ENCODE measurements around the gene ZNF469. TPM values are rescaled to one million over a fixed set of nuclear protein-coding genes. Genes with fewer than 3 reads are reported as not detected.

ZNF469 gene
- total RNA-seq, 1 donor from 2014 or later, result 4.2 TPM

GRCh38 chr16:88376835-88377726 lies 5.7 kb upstream of the ZNF469 start:
- ChIA-PET CTCF (no interaction called here), POLR2A (no interaction called here)
- Mint-ChIP-seq H3K36me3 (ENCODE audit: low read depth) (no peaks in the 10 kb centered on the region), H3K9me3 (no peaks in the 10 kb centered on the region), H3K27ac (no peak overlapping the region), H3K27me3 (peaks cover 5% of the 10 kb centered on the region), H3K4me1 (no peaks in the 10 kb centered on the region), H3K4me3 (no peak overlapping the region)
- DNase-seq, result no peak
- intact Hi-C loops (cut with micrococcal nuclease), result no loop called here
- TF ChIP-seq CTCF (IDR thresholded peaks at IDR 0.05), result no peak
- ATAC-seq (ENCODE audit: low read depth), result no peak

- ChIA-PET POLR2A (no interaction called here), CTCF (no interaction called here)
- H3K9me3 Mint-ChIP-seq, result no peaks in the 10 kb centered on the region
- intact Hi-C loops (cut with micrococcal nuclease), result no loop called here
- no peak overlapping the region for H3K4me3 Mint-ChIP-seq
- no peaks in the 10 kb centered on the region for H3K36me3 Mint-ChIP-seq (ENCODE audit: low read depth)
- ATAC-seq (ENCODE audit: low read depth) (no peak), DNase-seq (no peak)
- peaks cover 4% of the 10 kb centered on the region for H3K4me1 Mint-ChIP-seq
- peaks cover 10% of the 10 kb centered on the region for H3K27me3 Mint-ChIP-seq
- TF ChIP-seq CTCF (IDR thresholded peaks at IDR 0.05), result no peak
- no peak overlapping the region for H3K27ac Mint-ChIP-seq
These were observed 4.8 kb upstream of the ZNF469 start for GRCh38 chr16:88377961-88378360.

GRCh38 chr16:88378401-88378800 lies 4.4 kb upstream of the ZNF469 start:
- no peak for TF ChIP-seq CTCF (IDR thresholded peaks at IDR 0.05)
- ChIA-PET CTCF (no interaction called here), POLR2A (no interaction called here)
- H3K4me1 Mint-ChIP-seq, result peaks cover 4% of the 10 kb centered on the region
- H3K36me3 Mint-ChIP-seq (ENCODE audit: low read depth), result no peaks in the 10 kb centered on the region
- no peak overlapping the region for H3K4me3 Mint-ChIP-seq
- H3K27me3 Mint-ChIP-seq, result peaks cover 10% of the 10 kb centered on the region
- DNase-seq (no peak), ATAC-seq (ENCODE audit: low read depth) (no peak)
- intact Hi-C loops (cut with micrococcal nuclease), result no loop called here
- no peaks in the 10 kb centered on the region for H3K9me3 Mint-ChIP-seq
- no peak overlapping the region for H3K27ac Mint-ChIP-seq

GRCh38 chr16:88378836-88379693 lies 3.7 kb upstream of the ZNF469 start:
- CTCF ChIA-PET, result no interaction called here
- Mint-ChIP-seq H3K4me1 (peaks cover 5% of the 10 kb centered on the region), H3K27ac (no peak overlapping the region), H3K36me3 (ENCODE audit: low read depth) (no peaks in the 10 kb centered on the region), H3K9me3 (no peaks in the 10 kb centered on the region), H3K27me3 (peaks cover 9% of the 10 kb centered on the region), H3K4me3 (no peak overlapping the region)
- intact Hi-C loops (cut with micrococcal nuclease), result no loop called here
- TF ChIP-seq CTCF (IDR thresholded peaks at IDR 0.05), result no peak
- no peak for DNase-seq
- no peak for ATAC-seq (ENCODE audit: low read depth)
- POLR2A ChIA-PET, result no interaction called here

GRCh38 chr16:88379694-88380040 lies 3.1 kb upstream of the ZNF469 start:
- no peak for ATAC-seq (ENCODE audit: low read depth)
- no peak overlapping the region for H3K4me3 Mint-ChIP-seq
- intact Hi-C loops (cut with micrococcal nuclease), result no loop called here
- H3K27me3 Mint-ChIP-seq, result peaks cover 13% of the 10 kb centered on the region
- no peak overlapping the region for H3K27ac Mint-ChIP-seq
- peaks cover 10% of the 10 kb centered on the region for H3K4me1 Mint-ChIP-seq
- POLR2A ChIA-PET, result no interaction called here
- H3K9me3 Mint-ChIP-seq, result no peaks in the 10 kb centered on the region
- CTCF ChIA-PET, result no interaction called here
- no peak for TF ChIP-seq CTCF (IDR thresholded peaks at IDR 0.05)
- H3K36me3 Mint-ChIP-seq (ENCODE audit: low read depth), result no peaks in the 10 kb centered on the region
- DNase-seq, result no peak

Data from activated B cell treated with CpG ODN at 0.5 μM for 24 hours (primary cell).